HG03060 (cell line): ENCODE results near the gene CAMK2A.

ENCODE experiments used
- ATAC-seq: cut with Tn5 transposase; IDR thresholded peaks from one replicate; pipeline ENCODE4 v1.9.1; 2021; ENCODE audit warnings: low read depth, moderate number of reproducible peaks; ENCODE audit not compliant: unreplicated experiment

CAMK2A gene

GRCh38 chr5:150217873-150218692, 71.5 kb downstream of the CAMK2A start:
- no peak for ATAC-seq

- no peak for ATAC-seq
These were observed 72.5 kb downstream of the CAMK2A start for GRCh38 chr5:150217038-150217437.

- no peak for ATAC-seq
These were observed 73.3 kb downstream of the CAMK2A start for GRCh38 chr5:150215979-150216944.

- no peak for ATAC-seq
These were observed 75.3 kb downstream of the CAMK2A start for GRCh38 chr5:150214289-150214688.

GRCh38 chr5:150213530-150213929, 76.0 kb downstream of the CAMK2A start:
- ATAC-seq: no peak

GRCh38 chr5:150211156-150212030, 78.2 kb downstream of the CAMK2A start:
- no peak for ATAC-seq

GRCh38 chr5:150210644-150211043, 78.9 kb downstream of the CAMK2A start:
- no peak for ATAC-seq

- no peak for ATAC-seq
These were observed 80.4 kb downstream of the CAMK2A start for GRCh38 chr5:150209099-150209635.

GRCh38 chr5:150208187-150209098, 81.1 kb downstream of the CAMK2A start:
- ATAC-seq: no peak

GRCh38 chr5:150206779-150207115, 82.8 kb downstream of the CAMK2A start:
- no peak for ATAC-seq

GRCh38 chr5:150206098-150206778, 83.3 kb downstream of the CAMK2A start:
- ATAC-seq: no peak

GRCh38 chr5:150204590-150204960, 85.0 kb downstream of the CAMK2A start:
- no peak for ATAC-seq

- ATAC-seq: no peak
These were observed 85.6 kb downstream of the CAMK2A start for GRCh38 chr5:150203832-150204589.

- ATAC-seq: no peak
These were observed 87.1 kb downstream of the CAMK2A start for GRCh38 chr5:150202501-150202900.

- ATAC-seq: no peak
These were observed 92.1 kb downstream of the CAMK2A start for GRCh38 chr5:150197476-150197875.

GRCh38 chr5:150196986-150197385, 92.6 kb downstream of the CAMK2A start:
- ATAC-seq: no peak

- no peak for ATAC-seq
These were observed 93.1 kb downstream of the CAMK2A start for GRCh38 chr5:150196514-150196913.
